ENCODE measurements around the gene ZBTB5. TPM values are rescaled to one million over a fixed set of nuclear protein-coding genes. Genes with fewer than 3 reads are reported as not detected.

The ZBTB5 gene
- total RNA-seq, 1 experiment from 2014 or later = 16.7 TPM

DNA sequence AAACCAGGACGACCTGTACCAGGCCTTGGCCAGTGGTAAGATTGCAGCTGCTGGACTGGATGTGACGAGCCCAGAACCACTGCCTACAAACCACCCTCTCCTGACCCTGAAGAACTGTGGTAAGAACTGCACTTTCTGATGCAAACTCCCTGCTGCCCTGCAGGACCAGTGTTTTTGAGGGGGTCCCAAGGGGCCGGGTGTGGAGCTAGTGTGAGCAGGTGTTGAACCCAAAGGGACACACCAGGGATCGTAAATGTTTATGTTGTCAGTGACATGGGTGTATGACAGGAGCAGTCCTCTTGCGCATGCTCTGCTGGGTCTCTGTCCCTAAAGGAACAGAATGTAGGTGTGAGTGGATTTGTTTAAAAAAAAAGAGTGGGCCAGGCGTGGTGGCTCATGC is 33.2 kb downstream of the ZBTB5 start:
- ChIA-PET CTCF (interaction anchor here (1.4 kb wide), 1 partner anchor 21 kb away, joined by 5 read pairs; no protein-coding TSS in a partner anchor), POLR2A (no interaction called here)
- ATAC-seq (no peak), DNase-seq (ENCODE audit: low spot score) (no peak)
- Mint-ChIP-seq H3K27ac (peak overlapping the region; percentile 91), H3K27me3 (ENCODE audit: low read depth) (no peaks in the 10 kb centered on the region), H3K4me3 (no peak overlapping the region), H3K4me1 (peaks cover 27% of the 10 kb centered on the region), H3K9me3 (no peaks in the 10 kb centered on the region), H3K36me3 (peaks cover 55% of the 10 kb centered on the region)
- TF ChIP-seq FOXP4 (CRISPR knock-in tag; IDR thresholded peaks at IDR 0.05) (no peak), KAT7 (CRISPR knock-in tag; IDR thresholded peaks at IDR 0.05; ENCODE audit: borderline replicate concordance) (no peak), E2F5 (CRISPR knock-in tag; IDR thresholded peaks at IDR 0.05) (no peak), ZNF671 (CRISPR knock-in tag; IDR thresholded peaks at IDR 0.05) (no peak), ZNF219 (CRISPR knock-in tag; IDR thresholded peaks at IDR 0.05; ENCODE audit: borderline replicate concordance) (no peak), GRHL2 (CRISPR knock-in tag; IDR thresholded peaks at IDR 0.05; ENCODE audit: insufficient replicate concordance, severe bottlenecking) (no peak), SMAD4 (CRISPR knock-in tag; IDR thresholded peaks at IDR 0.05) (no peak), ERG (CRISPR knock-in tag; IDR thresholded peaks at IDR 0.05) (no peak), ATF1 (CRISPR knock-in tag; IDR thresholded peaks at IDR 0.05) (no peak), NFE2L1 (CRISPR knock-in tag; IDR thresholded peaks at IDR 0.05) (no peak), ZNF121 (CRISPR knock-in tag; IDR thresholded peaks at IDR 0.05) (no peak), NR2C2 (CRISPR knock-in tag; IDR thresholded peaks at IDR 0.05) (no peak), JAZF1 (CRISPR knock-in tag; IDR thresholded peaks at IDR 0.05) (no peak), ELF4 (CRISPR knock-in tag; IDR thresholded peaks at IDR 0.05; ENCODE audit: low read depth) (no peak), FOXK1 (CRISPR knock-in tag; IDR thresholded peaks at IDR 0.05) (no peak), TCF7 (CRISPR knock-in tag; IDR thresholded peaks at IDR 0.05; ENCODE audit: low read depth) (no peak), EMX1 (CRISPR knock-in tag; IDR thresholded peaks at IDR 0.05) (no peak)
- TF ChIP-seq, protein P1, sequence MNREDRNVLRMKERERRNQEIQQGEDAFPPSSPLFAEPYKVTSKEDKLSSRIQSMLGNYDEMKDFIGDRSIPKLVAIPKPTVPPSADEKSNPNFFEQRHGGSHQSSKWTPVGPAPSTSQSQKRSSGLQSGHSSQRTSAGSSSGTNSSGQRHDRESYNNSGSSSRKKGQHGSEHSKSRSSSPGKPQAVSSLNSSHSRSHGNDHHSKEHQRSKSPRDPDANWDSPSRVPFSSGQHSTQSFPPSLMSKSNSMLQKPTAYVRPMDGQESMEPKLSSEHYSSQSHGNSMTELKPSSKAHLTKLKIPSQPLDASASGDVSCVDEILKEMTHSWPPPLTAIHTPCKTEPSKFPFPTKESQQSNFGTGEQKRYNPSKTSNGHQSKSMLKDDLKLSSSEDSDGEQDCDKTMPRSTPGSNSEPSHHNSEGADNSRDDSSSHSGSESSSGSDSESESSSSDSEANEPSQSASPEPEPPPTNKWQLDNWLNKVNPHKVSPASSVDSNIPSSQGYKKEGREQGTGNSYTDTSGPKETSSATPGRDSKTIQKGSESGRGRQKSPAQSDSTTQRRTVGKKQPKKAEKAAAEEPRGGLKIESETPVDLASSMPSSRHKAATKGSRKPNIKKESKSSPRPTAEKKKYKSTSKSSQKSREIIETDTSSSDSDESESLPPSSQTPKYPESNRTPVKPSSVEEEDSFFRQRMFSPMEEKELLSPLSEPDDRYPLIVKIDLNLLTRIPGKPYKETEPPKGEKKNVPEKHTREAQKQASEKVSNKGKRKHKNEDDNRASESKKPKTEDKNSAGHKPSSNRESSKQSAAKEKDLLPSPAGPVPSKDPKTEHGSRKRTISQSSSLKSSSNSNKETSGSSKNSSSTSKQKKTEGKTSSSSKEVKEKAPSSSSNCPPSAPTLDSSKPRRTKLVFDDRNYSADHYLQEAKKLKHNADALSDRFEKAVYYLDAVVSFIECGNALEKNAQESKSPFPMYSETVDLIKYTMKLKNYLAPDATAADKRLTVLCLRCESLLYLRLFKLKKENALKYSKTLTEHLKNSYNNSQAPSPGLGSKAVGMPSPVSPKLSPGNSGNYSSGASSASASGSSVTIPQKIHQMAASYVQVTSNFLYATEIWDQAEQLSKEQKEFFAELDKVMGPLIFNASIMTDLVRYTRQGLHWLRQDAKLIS (CRISPR knock-in tag; IDR thresholded peaks at IDR 0.05; ENCODE audit: borderline replicate concordance) = no peak
- TF ChIP-seq, protein P2, sequence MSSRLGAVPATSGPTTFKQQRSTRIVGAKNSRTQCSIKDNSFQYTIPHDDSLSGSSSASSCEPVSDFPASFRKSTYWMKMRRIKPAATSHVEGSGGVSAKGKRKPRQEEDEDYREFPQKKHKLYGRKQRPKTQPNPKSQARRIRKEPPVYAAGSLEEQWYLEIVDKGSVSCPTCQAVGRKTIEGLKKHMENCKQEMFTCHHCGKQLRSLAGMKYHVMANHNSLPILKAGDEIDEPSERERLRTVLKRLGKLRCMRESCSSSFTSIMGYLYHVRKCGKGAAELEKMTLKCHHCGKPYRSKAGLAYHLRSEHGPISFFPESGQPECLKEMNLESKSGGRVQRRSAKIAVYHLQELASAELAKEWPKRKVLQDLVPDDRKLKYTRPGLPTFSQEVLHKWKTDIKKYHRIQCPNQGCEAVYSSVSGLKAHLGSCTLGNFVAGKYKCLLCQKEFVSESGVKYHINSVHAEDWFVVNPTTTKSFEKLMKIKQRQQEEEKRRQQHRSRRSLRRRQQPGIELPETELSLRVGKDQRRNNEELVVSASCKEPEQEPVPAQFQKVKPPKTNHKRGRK (CRISPR knock-in tag; IDR thresholded peaks at IDR 0.05; ENCODE audit: borderline replicate concordance) = no peak
- TF ChIP-seq, protein P3, sequence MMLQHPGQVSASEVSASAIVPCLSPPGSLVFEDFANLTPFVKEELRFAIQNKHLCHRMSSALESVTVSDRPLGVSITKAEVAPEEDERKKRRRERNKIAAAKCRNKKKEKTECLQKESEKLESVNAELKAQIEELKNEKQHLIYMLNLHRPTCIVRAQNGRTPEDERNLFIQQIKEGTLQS (CRISPR knock-in tag; conservative IDR thresholded peaks at IDR 0.05) = no peak
